Activated CD8-positive, alpha-beta T cell treated with anti-CD3 and anti-CD28 coated beads, Interleukin-2, amount 10 ng/mL, durations not matched to agents 7 days and 5 days (primary cell): ENCODE measurements around the gene NEK4. TPM values are rescaled to one million over a fixed set of nuclear protein-coding genes. Genes with fewer than 3 reads are reported as not detected.

Experiments used
- ATAC-seq: fragments of 150-1000 bp; cut with Tn5 transposase; one replicate; pipeline ENCODE4 v1.10.0; 2021; ENCODE audit warnings: moderate library complexity
- CTCF ChIA-PET: fragments of 350-600 bp; sonication (Branson Sonifier 250); formaldehyde crosslinking; loops from one replicate; lab custom pipeline; 2021; ENCODE audit warnings: antibody characterized with exemption; lab: Charles Lee
- POLR2A ChIA-PET: fragments of 350-600 bp; sonication (Branson Sonifier 250); formaldehyde crosslinking; loops from one replicate; lab custom pipeline; 2021; ENCODE audit warnings: antibody characterized with exemption; lab: Charles Lee
- DNase-seq: peaks from one replicate; pipeline ENCODE4 v3.0.0-alpha.2; 2020
- H3K27ac Mint-ChIP-seq: one replicate; pipeline ENCODE4 v1.8.0; 2021; ENCODE audit warnings: mild to moderate bottlenecking, mixed read lengths
- H3K27me3 Mint-ChIP-seq: one replicate; pipeline ENCODE4 v1.8.0; 2021; ENCODE audit warnings: low read depth, mixed read lengths
- H3K36me3 Mint-ChIP-seq: one replicate; pipeline ENCODE4 v1.8.0; 2021; ENCODE audit warnings: low read depth, mixed read lengths
- H3K4me1 Mint-ChIP-seq: one replicate; pipeline ENCODE4 v1.8.0; 2021; ENCODE audit warnings: low read depth, mixed read lengths
- H3K4me3 Mint-ChIP-seq: one replicate; pipeline ENCODE4 v1.8.0; 2021; ENCODE audit warnings: mild to moderate bottlenecking, mixed read lengths
- H3K9me3 Mint-ChIP-seq: one replicate; pipeline ENCODE4 v1.8.0; 2022; ENCODE audit warnings: mixed read lengths; ENCODE audit not compliant: insufficient read depth
- total RNA-seq, 2 experiments: library from RNA; stranded (reverse); gene quantifications; one replicate each; pipeline ENCODE4 v1.2.3, GENCODE V29; 2021

Gene NEK4
- total RNA-seq, 2 experiments from 2014 or later: 21.9 to 23.7 TPM

DNA sequence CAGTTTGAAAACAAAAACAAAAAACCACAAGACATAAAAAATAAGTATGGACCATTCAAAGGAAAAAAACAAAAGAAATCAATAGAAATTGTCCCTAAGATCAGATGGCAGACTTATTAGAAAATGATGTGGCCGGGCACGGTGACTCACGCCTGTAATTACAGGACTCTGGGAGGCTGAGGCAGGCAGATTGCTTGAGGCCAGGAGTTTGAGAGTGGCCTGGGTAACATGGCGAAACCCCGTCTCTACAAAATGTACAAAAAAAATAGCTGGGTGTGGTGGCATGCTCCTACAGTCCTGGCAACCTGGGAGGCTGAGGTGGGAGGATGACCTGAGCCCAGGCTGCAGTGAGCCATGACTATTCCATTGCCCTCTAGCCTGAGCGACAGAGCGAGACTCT, 48.2 kb downstream of the NEK4 start:
- H3K4me3 Mint-ChIP-seq: no peak overlapping the region
- H3K27me3 Mint-ChIP-seq: no peaks in the 10 kb centered on the region
- H3K27ac Mint-ChIP-seq: no peak overlapping the region
- peaks cover 17% of the 10 kb centered on the region for H3K36me3 Mint-ChIP-seq
- ChIA-PET POLR2A (no interaction called here), CTCF (no interaction called here)
- peaks cover 27% of the 10 kb centered on the region for H3K4me1 Mint-ChIP-seq
- DNase-seq (no peak), ATAC-seq (no peak)
- peaks cover 4% of the 10 kb centered on the region for H3K9me3 Mint-ChIP-seq

DNA sequence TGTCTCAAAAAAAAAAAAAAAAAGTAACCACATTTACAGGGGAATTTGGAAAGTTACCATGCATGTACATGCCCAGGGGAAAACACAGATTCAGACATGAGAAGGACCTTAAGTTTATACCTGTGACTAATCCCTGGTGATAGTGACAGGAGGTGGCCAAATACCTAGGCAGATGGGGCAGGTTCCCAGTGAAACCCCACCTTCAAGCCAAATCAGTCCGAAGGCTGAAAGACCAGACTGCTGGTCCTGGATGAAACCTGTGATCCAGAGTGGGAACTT, 49.1 kb downstream of the NEK4 start:
- ChIA-PET CTCF (interaction anchor here (1.1 to 2.0 kb wide), 3 partner anchors 9 to 351 kb away, joined by 3 to 8 read pairs (median 4); partner anchors contain the start of genes GLT8D1 and SPCS1), POLR2A (interaction anchor here (0.7 kb wide), 2 partner anchors 292 to 626 kb away, joined by 3 read pairs; no protein-coding TSS in a partner anchor)
- DNase-seq (no peak), ATAC-seq (no peak)
- Mint-ChIP-seq H3K36me3 (peaks cover 14% of the 10 kb centered on the region), H3K27me3 (no peaks in the 10 kb centered on the region), H3K27ac (peak overlapping the region; percentile 75), H3K9me3 (peaks cover 3% of the 10 kb centered on the region), H3K4me1 (peaks cover 27% of the 10 kb centered on the region), H3K4me3 (no peak overlapping the region)

DNA sequence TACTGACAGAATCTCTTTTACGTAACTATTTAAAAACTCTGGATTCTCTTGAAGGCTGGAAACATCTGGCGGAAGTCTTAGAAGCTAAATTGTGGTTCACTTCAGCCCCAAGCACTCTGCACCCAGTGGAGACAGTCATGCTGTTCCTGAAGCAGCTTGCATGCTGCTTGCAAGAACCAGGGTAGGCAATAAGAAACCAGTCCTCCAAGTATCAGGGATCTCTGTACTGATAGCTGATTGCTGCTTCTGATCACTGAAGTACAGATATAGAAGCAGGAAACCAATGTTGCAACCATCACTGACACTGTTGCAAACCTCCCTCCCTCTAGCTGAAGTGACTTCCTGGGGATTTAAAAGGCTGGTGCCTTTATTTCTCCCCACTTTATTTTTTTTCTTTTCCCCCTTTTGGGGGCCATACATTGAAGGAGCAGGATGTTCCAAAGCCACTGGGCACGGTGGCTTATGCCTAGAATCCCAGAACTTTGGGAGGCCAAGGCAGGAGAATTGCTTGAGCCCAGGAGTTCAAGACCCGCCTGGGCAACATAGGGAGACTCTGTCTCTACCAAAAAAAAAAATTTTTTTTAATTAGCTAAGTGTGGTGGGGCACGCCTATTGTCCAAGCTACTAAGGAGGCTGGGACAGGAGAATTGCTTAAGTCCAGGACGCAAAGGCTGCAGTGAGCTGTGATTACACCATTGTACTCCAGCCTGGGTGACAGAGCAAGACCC, 49.6 kb downstream of the NEK4 start:
- H3K4me3 Mint-ChIP-seq: peak overlapping the region; percentile 6
- ChIA-PET POLR2A (interaction anchor here (0.5 to 1.7 kb wide), 6 partner anchors 15 to 627 kb away, joined by 3 to 8 read pairs (median 3); partner anchors contain the start of genes GLT8D1 and SPCS1), CTCF (interaction anchor here (0.7 to 2.0 kb wide), 7 partner anchors 10 to 351 kb away, joined by 3 to 8 read pairs (median 3); partner anchors contain the start of genes GLT8D1 and SPCS1)
- peaks cover 27% of the 10 kb centered on the region for H3K4me1 Mint-ChIP-seq
- peak overlapping the region; percentile 75 for H3K27ac Mint-ChIP-seq
- H3K27me3 Mint-ChIP-seq: no peaks in the 10 kb centered on the region
- peak; percentile 53 for DNase-seq
- peak; percentile 83 for ATAC-seq
- peaks cover 3% of the 10 kb centered on the region for H3K9me3 Mint-ChIP-seq
- peaks cover 14% of the 10 kb centered on the region for H3K36me3 Mint-ChIP-seq

DNA sequence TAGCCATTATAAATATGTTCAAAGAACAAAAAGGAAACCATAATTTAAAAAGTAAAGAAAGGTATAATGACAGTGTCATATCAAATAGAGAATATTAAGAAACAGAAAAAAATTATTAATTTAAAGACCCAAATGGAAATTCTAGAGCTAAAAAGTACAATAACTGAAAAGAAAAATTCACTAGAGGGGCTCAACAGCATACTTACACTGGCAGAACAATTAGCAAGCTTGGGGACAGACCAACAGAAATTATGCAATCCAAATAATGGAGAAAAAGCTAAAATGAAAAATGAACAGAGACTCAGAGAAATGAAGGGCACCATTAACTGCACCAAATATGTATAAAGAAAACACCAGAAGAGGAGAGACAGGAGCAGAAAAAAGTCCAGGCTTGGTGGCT, 51.1 kb downstream of the NEK4 start:
- H3K4me1 Mint-ChIP-seq: peaks cover 27% of the 10 kb centered on the region
- H3K36me3 Mint-ChIP-seq: peaks cover 14% of the 10 kb centered on the region
- ChIA-PET POLR2A (interaction anchor here (1.1 to 1.7 kb wide), 3 partner anchors 14 to 35 kb away, joined by 3 to 8 read pairs (median 3); partner anchors contain the start of genes GLT8D1 and SPCS1), CTCF (no interaction called here)
- H3K9me3 Mint-ChIP-seq: peaks cover 3% of the 10 kb centered on the region
- no peak for ATAC-seq
- H3K27ac Mint-ChIP-seq: no peak overlapping the region
- DNase-seq: no peak
- H3K4me3 Mint-ChIP-seq: no peak overlapping the region
- no peaks in the 10 kb centered on the region for H3K27me3 Mint-ChIP-seq

DNA sequence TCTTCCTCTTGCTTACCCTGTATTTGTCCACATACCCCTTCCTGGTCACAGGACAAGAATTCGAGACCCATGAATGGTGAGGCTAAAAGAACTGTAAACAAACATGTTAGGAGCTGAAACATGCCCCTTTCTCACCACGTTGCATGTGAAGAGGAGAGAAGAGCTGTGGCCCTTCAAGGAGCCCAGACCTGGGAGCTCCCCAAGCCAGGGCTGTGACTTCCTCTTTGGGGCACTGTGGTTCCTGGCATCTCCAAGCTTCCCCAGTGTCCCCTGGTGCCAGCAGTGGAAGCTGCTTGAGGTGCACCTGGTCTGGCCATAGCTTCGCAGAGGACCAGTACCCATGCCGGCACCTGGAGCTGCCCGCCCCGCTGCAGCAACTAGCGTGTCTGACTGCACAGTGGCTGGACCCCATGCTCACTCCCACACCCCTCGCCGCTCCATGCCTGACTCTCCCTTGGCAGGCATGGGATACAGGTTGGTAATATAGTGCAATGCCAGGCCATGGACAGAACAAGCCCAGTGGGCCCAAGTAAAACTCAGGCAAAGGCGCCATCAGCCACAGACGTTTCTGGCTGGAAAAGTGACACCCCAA, 54.9 kb downstream of the NEK4 start:
- Mint-ChIP-seq H3K27ac (no peak overlapping the region), H3K4me1 (peaks cover 10% of the 10 kb centered on the region), H3K36me3 (peaks cover 22% of the 10 kb centered on the region), H3K27me3 (no peaks in the 10 kb centered on the region), H3K9me3 (peaks cover 3% of the 10 kb centered on the region), H3K4me3 (no peak overlapping the region)
- no peak for DNase-seq
- CTCF ChIA-PET: no interaction called here
- ATAC-seq: no peak
- POLR2A ChIA-PET: interaction anchor here (0.5 to 0.7 kb wide), 2 partner anchors 31 to 53 kb away, joined by 3 to 4 read pairs; no protein-coding TSS in a partner anchor

DNA sequence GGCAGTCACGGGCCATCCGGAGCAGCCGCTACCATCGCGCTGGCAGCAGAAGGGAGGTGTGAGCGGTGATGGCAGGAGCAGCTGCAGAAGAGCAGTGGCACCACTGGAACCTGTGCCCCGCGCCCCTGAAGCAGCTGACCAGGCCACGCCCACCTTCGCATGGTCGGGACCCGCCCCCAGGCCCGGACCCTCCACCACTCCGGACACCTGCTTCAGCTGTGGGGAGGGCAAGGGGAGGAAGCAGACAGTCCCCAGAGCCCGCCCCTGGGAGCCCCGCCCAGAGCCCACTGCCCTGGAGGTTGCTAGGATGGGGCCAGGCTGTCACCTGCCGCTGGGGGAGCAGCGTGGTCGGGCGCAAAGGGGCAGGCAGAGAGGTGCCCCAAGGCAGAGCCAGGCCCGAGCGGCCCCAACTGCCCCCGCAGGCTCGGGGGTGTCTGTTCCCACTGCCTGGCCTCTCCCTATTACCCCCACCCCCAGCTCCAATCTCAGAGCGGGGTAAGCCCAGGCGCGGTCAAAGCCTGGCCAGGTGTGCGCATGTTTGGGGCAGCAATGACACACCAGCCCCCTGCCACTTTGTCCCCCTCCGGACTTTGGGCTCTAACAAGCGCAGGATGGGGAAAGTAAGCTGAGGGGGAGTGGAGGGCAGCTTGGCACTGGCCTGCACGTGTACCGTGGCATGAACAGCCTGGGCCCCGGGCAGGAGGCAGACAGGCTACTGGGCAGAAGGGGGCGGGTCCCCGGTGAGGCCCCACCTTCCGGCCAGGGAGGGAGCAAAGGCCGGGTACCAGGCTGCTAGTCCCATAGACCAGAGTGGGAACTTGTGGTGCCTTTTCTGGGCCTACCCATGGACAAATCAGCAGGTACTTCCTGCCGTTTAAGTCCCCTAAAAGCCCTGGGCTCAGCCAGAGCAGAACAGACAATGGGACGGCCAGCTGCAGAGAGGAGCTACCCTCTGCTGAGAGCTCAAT, 56.1 kb downstream of the NEK4 start:
- Mint-ChIP-seq H3K4me3 (no peak overlapping the region), H3K27me3 (no peaks in the 10 kb centered on the region), H3K36me3 (peaks cover 22% of the 10 kb centered on the region), H3K4me1 (peaks cover 2% of the 10 kb centered on the region), H3K27ac (no peak overlapping the region), H3K9me3 (peaks cover 2% of the 10 kb centered on the region)
- POLR2A ChIA-PET: no interaction called here
- CTCF ChIA-PET: no interaction called here
- DNase-seq (no peak), ATAC-seq (no peak)

DNA sequence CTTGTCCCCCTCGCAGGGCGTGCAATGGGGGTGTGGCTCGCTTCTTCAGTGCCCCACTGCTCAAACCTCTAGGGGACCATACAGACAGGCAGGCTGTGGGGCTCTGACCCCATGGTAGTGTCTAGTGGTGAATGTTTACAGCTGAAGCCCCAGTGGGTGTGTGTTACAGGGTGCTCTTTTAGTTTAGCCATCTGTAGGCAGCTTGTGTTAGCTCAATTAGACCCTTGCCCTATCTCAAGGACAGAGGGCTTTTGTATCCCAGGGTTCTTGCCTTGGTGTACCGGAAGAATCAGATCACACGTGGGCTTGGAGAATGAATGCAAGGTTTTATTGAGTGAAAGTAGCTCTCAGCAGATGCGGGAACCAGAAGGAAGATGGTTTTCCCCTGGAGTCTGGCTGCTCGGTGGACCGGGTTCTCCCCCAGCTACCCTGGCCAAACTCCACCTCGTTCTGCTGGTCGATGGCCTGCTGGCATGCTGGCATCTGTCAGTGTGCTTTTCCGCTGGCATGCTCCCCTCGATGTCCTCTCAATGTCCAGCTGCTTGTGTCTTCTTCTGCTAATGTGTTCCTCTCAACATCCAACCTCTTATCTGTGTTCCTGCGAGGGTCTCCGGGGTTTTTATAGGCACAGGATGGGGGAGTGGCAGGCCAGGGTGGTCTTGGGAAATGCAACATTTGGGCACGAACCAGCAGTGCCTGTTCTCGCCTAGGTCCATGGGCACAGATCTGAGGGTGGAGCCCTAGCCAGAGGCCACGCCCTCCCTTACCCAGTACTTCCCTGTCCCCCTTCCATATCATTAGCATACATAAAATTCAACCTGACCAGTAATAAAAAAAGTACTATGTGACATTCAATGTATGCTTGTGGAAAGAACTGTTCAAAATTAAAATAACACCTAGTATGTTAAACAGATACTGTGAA, 58.2 kb downstream of the NEK4 start:
- H3K4me3 Mint-ChIP-seq: no peak overlapping the region
- H3K4me1 Mint-ChIP-seq: peaks cover 11% of the 10 kb centered on the region
- no peaks in the 10 kb centered on the region for H3K27me3 Mint-ChIP-seq
- H3K36me3 Mint-ChIP-seq: peaks cover 27% of the 10 kb centered on the region
- H3K27ac Mint-ChIP-seq: no peak overlapping the region
- no peak for DNase-seq
- ChIA-PET POLR2A (no interaction called here), CTCF (no interaction called here)
- no peak for ATAC-seq
- no peaks in the 10 kb centered on the region for H3K9me3 Mint-ChIP-seq

DNA sequence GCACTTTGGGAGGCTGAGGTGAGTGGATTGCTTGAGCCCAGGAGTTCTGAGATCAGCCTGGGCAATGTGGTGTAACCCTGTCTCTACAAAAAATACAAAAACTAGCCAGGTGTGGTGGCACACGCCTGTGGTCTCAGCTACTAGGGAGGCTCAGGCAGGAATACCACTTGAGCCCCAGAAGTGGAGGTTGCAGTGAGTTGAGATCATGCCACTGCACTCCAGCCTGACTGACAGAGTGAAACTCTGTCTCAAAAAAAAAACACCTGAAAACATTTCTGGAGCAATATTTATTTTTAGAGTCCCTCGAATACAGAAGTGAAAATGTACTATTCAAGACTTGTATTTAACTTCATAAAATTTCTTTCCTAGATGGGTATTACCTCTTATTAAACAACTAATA, 60.2 kb downstream of the NEK4 start:
- H3K27me3 Mint-ChIP-seq: no peaks in the 10 kb centered on the region
- H3K36me3 Mint-ChIP-seq: peaks cover 28% of the 10 kb centered on the region
- H3K4me1 Mint-ChIP-seq: peaks cover 19% of the 10 kb centered on the region
- no peaks in the 10 kb centered on the region for H3K9me3 Mint-ChIP-seq
- H3K27ac Mint-ChIP-seq: no peak overlapping the region
- DNase-seq (no peak), ATAC-seq (no peak)
- no peak overlapping the region for H3K4me3 Mint-ChIP-seq
- CTCF ChIA-PET: no interaction called here
- POLR2A ChIA-PET: no interaction called here

DNA sequence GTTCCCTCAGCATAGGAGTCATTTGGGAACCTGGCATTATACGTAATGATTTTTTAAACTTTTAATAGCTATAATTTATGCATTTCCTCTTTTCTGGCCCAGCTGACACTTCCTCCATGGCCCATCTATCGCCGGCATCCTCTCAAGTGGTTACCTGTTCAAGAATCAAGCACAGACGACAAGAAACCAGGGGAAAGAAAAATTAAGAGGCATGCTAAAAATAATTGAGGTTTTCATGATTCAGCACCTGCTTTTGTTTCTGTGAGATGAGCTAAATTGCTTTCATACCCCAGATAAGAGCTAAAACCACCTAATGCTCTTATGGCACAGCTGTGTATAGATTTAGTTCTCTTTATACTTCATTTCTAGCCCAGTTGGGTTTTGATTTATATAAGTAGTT, 63.2 kb downstream of the NEK4 start:
- Mint-ChIP-seq H3K4me3 (peak overlapping the region; percentile 96), H3K4me1 (peaks cover 34% of the 10 kb centered on the region), H3K27ac (peak overlapping the region; percentile 48), H3K27me3 (no peaks in the 10 kb centered on the region), H3K36me3 (peaks cover 29% of the 10 kb centered on the region), H3K9me3 (no peaks in the 10 kb centered on the region)
- POLR2A ChIA-PET: interaction anchor here (0.7 to 4.3 kb wide), 2 partner anchors 19 to 22 kb away, joined by 3 to 25 read pairs; partner anchors contain the start of genes GNL3 and PBRM1
- CTCF ChIA-PET: interaction anchor here (0.7 kb wide), 2 partner anchors 14 to 93 kb away, joined by 3 read pairs; no protein-coding TSS in a partner anchor
- DNase-seq (no peak), ATAC-seq (no peak)

DNA sequence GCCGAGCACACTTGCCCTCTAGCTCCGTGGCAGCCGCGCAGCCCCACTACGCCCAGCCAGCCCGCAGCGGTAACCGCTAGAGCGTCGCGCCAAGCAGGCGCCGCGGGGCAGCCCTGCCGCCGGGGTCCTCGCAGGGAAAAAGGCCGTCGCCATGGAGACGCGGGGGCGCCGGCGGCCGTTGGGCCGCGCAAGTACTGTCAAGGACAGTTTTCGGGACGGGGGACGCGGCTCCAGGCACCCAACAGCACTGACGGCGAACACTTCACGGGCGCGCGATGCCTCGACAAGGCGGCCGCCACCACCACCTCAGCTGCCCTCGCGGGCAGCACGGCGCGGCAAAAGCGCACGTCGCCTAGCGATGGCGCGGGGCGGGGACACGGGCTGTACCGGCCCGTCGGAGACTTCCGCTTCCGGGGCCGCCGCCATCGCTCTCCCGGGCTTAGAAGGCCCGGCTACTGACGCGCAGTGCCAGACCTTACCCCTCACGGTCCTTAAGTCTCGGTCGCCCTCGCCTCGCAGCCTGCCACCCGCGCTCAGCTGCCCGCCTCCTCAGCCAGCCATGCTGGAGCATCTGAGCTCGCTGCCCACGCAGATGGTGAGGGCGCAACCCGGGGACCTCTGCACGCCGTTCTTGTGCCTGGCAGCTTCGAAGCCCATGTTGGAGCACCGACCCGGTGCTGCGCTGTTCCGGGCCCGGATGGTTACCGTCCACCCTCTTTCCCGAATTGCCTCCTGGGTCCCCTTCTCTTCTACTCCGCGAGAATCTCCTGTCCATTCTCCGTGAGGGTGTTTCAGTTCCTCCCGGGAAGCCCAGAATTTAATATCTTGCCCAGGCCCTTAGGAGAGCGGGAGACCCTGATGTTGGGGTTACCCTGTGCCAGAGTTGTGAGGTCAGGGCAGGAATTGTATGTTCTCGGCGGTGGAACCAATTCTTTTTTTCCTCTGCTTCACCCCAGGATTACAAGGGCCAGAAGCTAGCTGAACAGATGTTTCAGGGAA, 64.8 kb downstream of the NEK4 start, which contains the start of the genes GLT8D1 and SPCS1:
GLT8D1 (minus strand) TSS at position 104 of the 999 bp plus-strand sequence. CDS start 5,331 bp downstream, outside the sequence.
SPCS1 (plus strand) TSS at position 419 of the 999 bp plus-strand sequence; CDS start at position 560, 141 bp downstream.
- CTCF ChIA-PET: interaction anchor here (1.2 to 2.3 kb wide), 2 partner anchors 8 to 15 kb away, joined by 3 to 8 read pairs; no protein-coding TSS in a partner anchor
- POLR2A ChIA-PET: interaction anchor here (0.6 to 4.3 kb wide), 6 partner anchors 13 to 402 kb away, joined by 3 to 25 read pairs (median 4); partner anchors contain the start of genes GNL3, PBRM1 and UQCC5
- DNase-seq (peak; percentile 87), ATAC-seq (peak; percentile 93)
- Mint-ChIP-seq H3K9me3 (no peaks in the 10 kb centered on the region), H3K27me3 (no peaks in the 10 kb centered on the region), H3K4me3 (peak within 1 kb of the TSS; percentile 96), H3K36me3 (peaks cover 26% of the 10 kb centered on the region), H3K4me1 (peaks cover 35% of the 10 kb centered on the region), H3K27ac (peak within 1 kb of the TSS; percentile 92)
